Ishikawa (cell line): ENCODE results near the gene PROZ.

Experiments
- CEBPB ChIP-seq: IDR thresholded peaks from 2 replicates; pipeline ENCODE4 v1.6.1; 2012
- CREB1 ChIP-seq: IDR thresholded peaks from 2 replicates; pipeline ENCODE4 v1.6.1; 2012; ENCODE audit warnings: low read depth
- EGR1 ChIP-seq: IDR thresholded peaks from 2 replicates; pipeline ENCODE4 v1.6.1; 2012
- EP300 ChIP-seq: IDR thresholded peaks from 2 replicates; pipeline ENCODE4 v1.6.1; 2012; ENCODE audit warnings: borderline replicate concordance
- FOXM1 ChIP-seq: IDR thresholded peaks from 2 replicates; pipeline ENCODE4 v1.6.1; 2012; ENCODE audit warnings: low read depth, borderline replicate concordance
- NFIC ChIP-seq: IDR thresholded peaks from 2 replicates; pipeline ENCODE4 v1.6.1; 2012
- RAD21 ChIP-seq: IDR thresholded peaks from 2 replicates; pipeline ENCODE4 v1.6.1; 2012; ENCODE audit warnings: low read depth
- TAF1 ChIP-seq: IDR thresholded peaks from 2 replicates; pipeline ENCODE4 v1.6.1; 2012; ENCODE audit warnings: low read depth, mild to moderate bottlenecking
- TCF12 ChIP-seq: IDR thresholded peaks from 2 replicates; pipeline ENCODE4 v1.6.1; 2012; ENCODE audit warnings: low read depth
- TEAD4 ChIP-seq: IDR thresholded peaks from 2 replicates; pipeline ENCODE4 v1.6.1; 2012
- YY1 ChIP-seq: IDR thresholded peaks from 2 replicates; pipeline ENCODE4 v1.6.1; 2012; ENCODE audit warnings: low read depth
- ZBTB7A ChIP-seq: IDR thresholded peaks from 2 replicates; pipeline ENCODE4 v1.6.1; 2012; ENCODE audit warnings: low read depth
- TF ChIP-seq, protein P1 (sequence below): IDR thresholded peaks from 2 replicates; pipeline ENCODE4 v1.6.1; 2012
- TF ChIP-seq, protein P2 (sequence below): IDR thresholded peaks from 2 replicates; pipeline ENCODE4 v1.6.1; 2012
- TF ChIP-seq, protein P3 (sequence below): IDR thresholded peaks from 2 replicates; pipeline ENCODE4 v1.6.1; 2012; ENCODE audit warnings: low read depth, mild to moderate bottlenecking

Gene PROZ

DNA sequence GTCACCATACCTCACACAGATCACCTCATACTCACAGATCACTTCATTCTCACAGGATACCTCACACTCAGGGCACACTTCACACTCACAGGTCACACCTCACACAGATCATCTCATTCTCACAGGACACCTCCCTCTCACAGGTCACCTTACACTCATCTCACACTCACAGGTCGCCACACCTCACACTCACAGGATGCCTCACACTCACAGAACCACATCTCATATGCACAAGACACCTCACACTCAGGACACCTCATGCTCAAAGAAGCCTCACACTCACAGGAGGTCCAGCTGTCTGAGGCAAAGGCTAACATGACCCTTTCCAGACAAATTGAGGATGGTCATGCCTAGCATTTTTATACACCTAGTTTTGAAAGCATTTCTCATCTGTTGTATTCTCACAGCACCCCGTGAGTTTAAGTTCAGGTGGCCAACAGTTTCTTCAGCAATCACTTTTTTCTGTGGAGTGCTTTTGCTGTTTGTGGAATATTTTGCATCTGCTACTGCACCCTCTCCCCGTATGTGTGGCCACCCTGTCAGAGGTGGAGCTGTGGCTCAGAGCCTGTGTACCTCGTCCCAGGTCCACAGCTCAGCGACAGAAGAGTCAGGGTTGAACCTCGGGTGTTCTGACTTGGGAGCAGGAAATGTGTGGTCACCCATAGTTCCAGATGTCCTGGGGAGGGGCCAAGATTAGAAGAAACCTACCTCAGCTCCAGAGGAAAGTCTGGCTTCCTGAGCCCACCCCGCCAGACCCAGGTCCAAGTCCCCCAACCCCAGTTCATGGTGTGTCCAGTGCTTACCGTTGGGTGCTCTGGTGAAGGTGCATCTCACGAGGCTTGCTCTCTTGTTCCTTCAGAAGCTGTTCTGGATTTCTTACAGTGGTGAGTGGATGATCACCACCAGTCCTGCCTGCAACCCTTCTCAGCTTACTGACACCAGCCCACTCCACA, 45.3 kb upstream of the PROZ start:
- no peak for TF ChIP-seq TCF12
- no peak for TF ChIP-seq CREB1
- no peak for TF ChIP-seq EGR1

DNA sequence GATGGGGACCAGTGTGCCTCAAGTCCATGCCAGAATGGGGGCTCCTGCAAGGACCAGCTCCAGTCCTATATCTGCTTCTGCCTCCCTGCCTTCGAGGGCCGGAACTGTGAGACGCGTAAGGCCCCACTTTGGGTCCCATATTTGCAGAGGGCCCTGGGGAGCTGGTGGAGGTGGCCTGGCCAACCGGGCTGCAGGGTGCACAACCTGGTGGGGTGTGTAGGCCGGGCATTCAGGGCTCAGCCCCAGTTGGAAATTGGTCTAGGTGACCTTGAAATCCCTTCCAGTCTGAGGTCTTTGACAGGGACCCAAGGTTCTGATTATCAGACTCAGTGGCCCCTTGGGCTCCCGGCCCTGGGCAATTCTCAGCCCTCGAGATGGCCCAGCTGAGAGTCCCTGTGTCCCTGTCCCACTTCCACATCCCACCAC, 44.6 kb upstream of the PROZ start:
- TF ChIP-seq CEBPB (no peak), TCF12 (no peak), EP300 (no peak), YY1 (no peak), EGR1 (no peak), NFIC (no peak), TEAD4 (no peak), TAF1 (no peak), ZBTB7A (no peak)
- TF ChIP-seq, protein P1, sequence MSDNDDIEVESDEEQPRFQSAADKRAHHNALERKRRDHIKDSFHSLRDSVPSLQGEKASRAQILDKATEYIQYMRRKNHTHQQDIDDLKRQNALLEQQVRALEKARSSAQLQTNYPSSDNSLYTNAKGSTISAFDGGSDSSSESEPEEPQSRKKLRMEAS: no peak
- TF ChIP-seq, protein P2, sequence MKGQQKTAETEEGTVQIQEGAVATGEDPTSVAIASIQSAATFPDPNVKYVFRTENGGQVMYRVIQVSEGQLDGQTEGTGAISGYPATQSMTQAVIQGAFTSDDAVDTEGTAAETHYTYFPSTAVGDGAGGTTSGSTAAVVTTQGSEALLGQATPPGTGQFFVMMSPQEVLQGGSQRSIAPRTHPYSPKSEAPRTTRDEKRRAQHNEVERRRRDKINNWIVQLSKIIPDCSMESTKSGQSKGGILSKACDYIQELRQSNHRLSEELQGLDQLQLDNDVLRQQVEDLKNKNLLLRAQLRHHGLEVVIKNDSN: no peak

DNA sequence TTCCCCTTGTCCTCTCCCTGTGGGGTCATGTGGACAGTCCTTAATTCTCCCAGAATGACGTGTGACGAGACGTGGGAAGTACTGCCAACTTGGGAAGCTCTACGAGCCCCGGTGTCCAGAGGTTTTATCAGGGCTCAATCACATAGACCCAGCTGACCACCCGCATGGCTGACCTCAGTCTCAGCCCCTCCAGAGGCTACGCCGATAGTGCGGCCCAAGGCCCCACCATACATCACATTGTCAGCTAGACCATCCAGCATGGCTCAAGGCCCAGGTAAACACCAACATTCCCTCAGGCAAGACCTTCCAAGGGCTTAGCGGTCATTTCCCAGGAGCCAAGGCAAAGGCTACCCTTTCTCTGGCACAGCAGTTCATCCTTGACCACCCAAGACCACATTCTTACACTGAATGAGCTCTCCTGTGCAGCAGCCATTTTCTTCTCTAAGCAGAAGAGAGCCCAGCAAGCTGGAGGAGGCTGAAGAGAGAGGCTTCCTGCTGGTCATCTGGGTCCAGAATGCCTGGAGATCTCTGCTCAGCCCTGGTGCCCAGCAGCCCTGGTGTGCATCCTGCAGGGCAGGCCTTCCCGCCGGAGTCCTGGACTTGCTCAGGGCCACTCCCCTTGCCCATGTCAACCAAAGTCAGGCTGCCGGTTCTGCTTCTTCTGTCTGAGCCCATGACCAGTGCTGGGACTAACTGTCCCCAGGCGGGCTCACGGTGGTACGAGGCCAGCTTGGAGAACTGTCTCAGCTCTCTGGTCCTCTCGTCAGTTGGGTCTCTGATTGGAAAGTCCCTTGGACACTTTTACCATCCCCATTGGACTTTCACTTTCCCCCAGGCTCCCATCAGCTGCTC, 43.7 kb upstream of the PROZ start:
- no peak for TF ChIP-seq TCF12
- TF ChIP-seq CEBPB: no peak
- TF ChIP-seq, protein P3, sequence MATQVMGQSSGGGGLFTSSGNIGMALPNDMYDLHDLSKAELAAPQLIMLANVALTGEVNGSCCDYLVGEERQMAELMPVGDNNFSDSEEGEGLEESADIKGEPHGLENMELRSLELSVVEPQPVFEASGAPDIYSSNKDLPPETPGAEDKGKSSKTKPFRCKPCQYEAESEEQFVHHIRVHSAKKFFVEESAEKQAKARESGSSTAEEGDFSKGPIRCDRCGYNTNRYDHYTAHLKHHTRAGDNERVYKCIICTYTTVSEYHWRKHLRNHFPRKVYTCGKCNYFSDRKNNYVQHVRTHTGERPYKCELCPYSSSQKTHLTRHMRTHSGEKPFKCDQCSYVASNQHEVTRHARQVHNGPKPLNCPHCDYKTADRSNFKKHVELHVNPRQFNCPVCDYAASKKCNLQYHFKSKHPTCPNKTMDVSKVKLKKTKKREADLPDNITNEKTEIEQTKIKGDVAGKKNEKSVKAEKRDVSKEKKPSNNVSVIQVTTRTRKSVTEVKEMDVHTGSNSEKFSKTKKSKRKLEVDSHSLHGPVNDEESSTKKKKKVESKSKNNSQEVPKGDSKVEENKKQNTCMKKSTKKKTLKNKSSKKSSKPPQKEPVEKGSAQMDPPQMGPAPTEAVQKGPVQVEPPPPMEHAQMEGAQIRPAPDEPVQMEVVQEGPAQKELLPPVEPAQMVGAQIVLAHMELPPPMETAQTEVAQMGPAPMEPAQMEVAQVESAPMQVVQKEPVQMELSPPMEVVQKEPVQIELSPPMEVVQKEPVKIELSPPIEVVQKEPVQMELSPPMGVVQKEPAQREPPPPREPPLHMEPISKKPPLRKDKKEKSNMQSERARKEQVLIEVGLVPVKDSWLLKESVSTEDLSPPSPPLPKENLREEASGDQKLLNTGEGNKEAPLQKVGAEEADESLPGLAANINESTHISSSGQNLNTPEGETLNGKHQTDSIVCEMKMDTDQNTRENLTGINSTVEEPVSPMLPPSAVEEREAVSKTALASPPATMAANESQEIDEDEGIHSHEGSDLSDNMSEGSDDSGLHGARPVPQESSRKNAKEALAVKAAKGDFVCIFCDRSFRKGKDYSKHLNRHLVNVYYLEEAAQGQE: no peak
- no peak for TF ChIP-seq CREB1
- no peak for TF ChIP-seq ZBTB7A
- TF ChIP-seq, protein P2: no peak
- no peak for TF ChIP-seq TEAD4
- TF ChIP-seq NFIC: no peak
- TF ChIP-seq RAD21: no peak
- TF ChIP-seq EGR1: no peak
- TF ChIP-seq TAF1: no peak
- TF ChIP-seq FOXM1: no peak
- no peak for TF ChIP-seq EP300
- no peak for TF ChIP-seq YY1
- TF ChIP-seq, protein P1: no peak

DNA sequence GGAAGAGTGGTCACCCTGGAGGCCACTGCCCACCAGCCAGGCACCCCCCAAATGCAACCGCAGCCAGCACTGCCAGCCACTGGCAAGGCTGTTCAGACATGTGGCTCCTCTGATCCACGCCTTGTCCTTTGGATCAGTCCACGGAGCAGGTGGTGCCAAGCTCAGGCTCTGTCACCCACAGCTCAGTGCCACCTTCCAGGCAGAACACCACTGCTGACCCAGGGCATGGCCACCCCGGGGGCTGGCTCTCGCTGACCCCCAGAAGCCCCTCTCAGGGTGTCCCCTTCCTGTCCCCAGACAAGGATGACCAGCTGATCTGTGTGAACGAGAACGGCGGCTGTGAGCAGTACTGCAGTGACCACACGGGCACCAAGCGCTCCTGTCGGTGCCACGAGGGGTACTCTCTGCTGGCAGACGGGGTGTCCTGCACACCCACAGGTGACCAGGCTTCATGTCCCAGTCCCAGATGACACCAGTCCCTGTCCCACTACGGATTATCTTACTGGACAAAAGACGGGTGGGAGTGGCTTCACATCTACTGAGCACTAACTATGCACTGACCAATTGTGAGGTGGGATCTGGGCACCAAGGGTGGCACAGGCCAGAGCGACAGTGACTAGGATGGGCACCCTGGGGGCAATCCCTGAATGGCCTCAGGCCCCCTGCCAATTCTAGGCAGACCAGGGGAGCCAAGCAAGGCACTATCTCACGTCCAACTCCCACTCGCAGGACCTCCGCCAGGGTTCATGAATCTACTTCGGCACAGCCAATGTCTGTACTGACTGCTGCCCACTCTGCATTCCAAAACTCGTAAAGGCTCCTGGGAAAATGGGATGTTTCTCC, 42.9 kb upstream of the PROZ start:
- TF ChIP-seq EP300 (no peak), FOXM1 (no peak), CREB1 (no peak), EGR1 (no peak), CEBPB (no peak), TAF1 (no peak), YY1 (no peak), RAD21 (no peak), ZBTB7A (no peak), NFIC (no peak), TEAD4 (no peak), TCF12 (no peak)
- TF ChIP-seq, protein P1: no peak
- TF ChIP-seq, protein P2: no peak
- TF ChIP-seq, protein P3: no peak
